PFSK-1 (cell line): ENCODE results near the gene COQ6.

Experiments used
- FOXP2 ChIP-seq: optimal IDR thresholded peaks from 2 replicates; pipeline ENCODE3; 2011; ENCODE audit warnings: borderline replicate concordance, control low read depth, inconsistent platforms; ENCODE audit not compliant: insufficient read depth; ENCODE audit errors: extremely low read length, extremely low read depth
- POLR2AphosphoS5 ChIP-seq: IDR thresholded peaks from 2 replicates; pipeline ENCODE4 v1.6.1; 2012; ENCODE audit warnings: low read depth, mild to moderate bottlenecking, control low read depth, low read length, moderate library complexity
- SIN3A ChIP-seq: IDR thresholded peaks from 2 replicates; pipeline ENCODE4 v1.6.1; 2012; ENCODE audit warnings: mild to moderate bottlenecking, low read length, moderate library complexity, borderline replicate concordance; ENCODE audit not compliant: insufficient read depth
- TAF1 ChIP-seq: IDR thresholded peaks from 2 replicates; pipeline ENCODE4 v1.6.1; 2012; ENCODE audit warnings: low read length, control low read depth, borderline replicate concordance; ENCODE audit not compliant: insufficient read depth
- TF ChIP-seq, protein P1 (sequence below), 2 experiments: IDR thresholded peaks; 2 replicates each; pipeline versions ENCODE4 v1.6.1 to v1.8.0; 2011 to 2012; ENCODE audit warnings: low read depth in 2 of 2, low read length in 2 of 2, control low read depth in 1 of 2, inconsistent platforms in 1 of 2, mild to moderate bottlenecking in 1 of 2, moderate library complexity in 1 of 2; ENCODE audit not compliant: insufficient read depth in 1 of 2

DNA sequence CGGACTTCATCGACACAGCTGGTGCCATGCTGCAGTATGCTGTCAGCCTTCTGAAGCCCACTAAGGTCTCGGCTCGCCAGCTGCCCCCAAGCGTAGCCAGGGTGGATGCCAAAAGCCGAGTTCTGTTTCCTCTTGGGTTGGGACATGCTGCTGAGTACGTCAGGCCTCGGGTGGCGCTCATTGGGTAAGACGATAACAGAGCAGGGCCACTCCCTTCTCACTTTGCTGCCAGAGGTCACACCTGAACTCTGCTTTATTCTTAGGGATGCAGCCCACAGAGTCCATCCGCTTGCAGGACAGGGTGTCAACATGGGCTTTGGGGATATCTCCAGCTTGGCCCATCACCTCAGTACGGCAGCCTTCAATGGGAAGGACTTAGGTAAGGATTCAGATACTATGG is 11.1 kb downstream of the COQ6 start:
- TF ChIP-seq TAF1, result no peak
- TF ChIP-seq, protein P1, sequence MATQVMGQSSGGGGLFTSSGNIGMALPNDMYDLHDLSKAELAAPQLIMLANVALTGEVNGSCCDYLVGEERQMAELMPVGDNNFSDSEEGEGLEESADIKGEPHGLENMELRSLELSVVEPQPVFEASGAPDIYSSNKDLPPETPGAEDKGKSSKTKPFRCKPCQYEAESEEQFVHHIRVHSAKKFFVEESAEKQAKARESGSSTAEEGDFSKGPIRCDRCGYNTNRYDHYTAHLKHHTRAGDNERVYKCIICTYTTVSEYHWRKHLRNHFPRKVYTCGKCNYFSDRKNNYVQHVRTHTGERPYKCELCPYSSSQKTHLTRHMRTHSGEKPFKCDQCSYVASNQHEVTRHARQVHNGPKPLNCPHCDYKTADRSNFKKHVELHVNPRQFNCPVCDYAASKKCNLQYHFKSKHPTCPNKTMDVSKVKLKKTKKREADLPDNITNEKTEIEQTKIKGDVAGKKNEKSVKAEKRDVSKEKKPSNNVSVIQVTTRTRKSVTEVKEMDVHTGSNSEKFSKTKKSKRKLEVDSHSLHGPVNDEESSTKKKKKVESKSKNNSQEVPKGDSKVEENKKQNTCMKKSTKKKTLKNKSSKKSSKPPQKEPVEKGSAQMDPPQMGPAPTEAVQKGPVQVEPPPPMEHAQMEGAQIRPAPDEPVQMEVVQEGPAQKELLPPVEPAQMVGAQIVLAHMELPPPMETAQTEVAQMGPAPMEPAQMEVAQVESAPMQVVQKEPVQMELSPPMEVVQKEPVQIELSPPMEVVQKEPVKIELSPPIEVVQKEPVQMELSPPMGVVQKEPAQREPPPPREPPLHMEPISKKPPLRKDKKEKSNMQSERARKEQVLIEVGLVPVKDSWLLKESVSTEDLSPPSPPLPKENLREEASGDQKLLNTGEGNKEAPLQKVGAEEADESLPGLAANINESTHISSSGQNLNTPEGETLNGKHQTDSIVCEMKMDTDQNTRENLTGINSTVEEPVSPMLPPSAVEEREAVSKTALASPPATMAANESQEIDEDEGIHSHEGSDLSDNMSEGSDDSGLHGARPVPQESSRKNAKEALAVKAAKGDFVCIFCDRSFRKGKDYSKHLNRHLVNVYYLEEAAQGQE (IDR thresholded peaks at IDR 0.05; ENCODE audit: insufficient read depth in 1 of 2, low read depth in 2 of 2, low read length in 2 of 2), result no peak
- TF ChIP-seq FOXP2, result no peak
- TF ChIP-seq SIN3A, result no peak
- no peak for TF ChIP-seq POLR2AphosphoS5
